MG63 (cell line): ENCODE data around the gene FAXDC2. TPM values are rescaled to one million over a fixed set of nuclear protein-coding genes. Genes with fewer than 3 reads are reported as not detected.
A peak's percentile ranks its signal among the peaks of the same experiment; 100 is the strongest.

Source experiments
- DNase-seq: peaks from one replicate; pipeline ENCODE4 v3.0.0-alpha.2; 2020
- H3K27me3 ChIP-seq: fragments of 250-450 bp; sonication (Bioruptor Pico); 2 replicates; pipeline ENCODE4 v1.5.1; 2020; ENCODE audit warnings: mild to moderate bottlenecking, moderate library complexity
- H3K36me3 ChIP-seq: fragments of 250-450 bp; sonication (Bioruptor Pico); 2 replicates; pipeline ENCODE4 v1.5.1; 2020; ENCODE audit warnings: mild to moderate bottlenecking, moderate library complexity
- H3K4me3 ChIP-seq: fragments of 250-450 bp; sonication (Bioruptor Pico); 2 replicates; pipeline ENCODE4 v1.5.1; 2020; ENCODE audit warnings: mild to moderate bottlenecking, moderate library complexity
- H3K9me3 ChIP-seq: fragments of 250-450 bp; sonication (Bioruptor Pico); 2 replicates; pipeline ENCODE4 v1.5.1; 2020; ENCODE audit warnings: mild to moderate bottlenecking, moderate library complexity
- total RNA-seq: library from RNA; depleted of rRNA; stranded (reverse); fragments of >200 nt; shearing (Covaris generic); gene quantifications from 2 replicates; pipeline ENCODE4 v1.2.3, GENCODE V29; 2014; ENCODE audit warnings: low replicate concordance

FAXDC2 gene
- total RNA-seq, 1 experiment from 2014 or later, result not detected

DNA sequence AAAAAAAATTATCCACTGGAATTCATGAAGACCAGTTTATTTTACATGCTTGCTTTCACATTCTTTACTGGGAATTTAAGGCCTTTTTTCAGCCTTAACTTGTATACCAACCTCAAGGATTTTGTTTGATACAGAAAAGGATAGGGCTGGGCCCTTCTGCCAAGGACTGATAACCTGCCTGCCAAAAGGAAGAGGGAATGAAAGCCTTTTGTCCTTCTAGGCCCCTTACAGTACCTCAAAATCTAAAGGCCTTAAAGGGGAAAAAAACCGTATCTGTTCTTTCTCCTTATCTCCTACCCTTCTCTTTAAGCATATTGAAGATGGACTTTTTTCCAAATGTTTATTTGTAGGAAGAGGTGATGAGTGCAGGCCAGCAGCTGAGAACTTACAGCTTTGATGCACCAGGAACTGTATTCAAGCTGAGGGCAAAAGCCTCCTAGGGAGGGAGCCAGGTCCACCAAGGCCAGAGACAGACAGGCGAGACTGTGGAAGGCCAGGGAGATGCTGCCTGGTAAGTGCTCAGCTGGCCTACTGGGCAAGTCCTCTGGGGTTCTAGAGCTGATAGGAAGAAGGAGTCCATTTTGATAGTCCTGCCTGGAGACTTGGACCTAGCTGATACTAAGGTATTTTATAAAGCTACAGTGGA is 31.8 kb downstream of the FAXDC2 start:
- no peaks in the 10 kb centered on the region for H3K9me3 ChIP-seq
- no peaks in the 10 kb centered on the region for H3K27me3 ChIP-seq
- DNase-seq, result no peak
- no peak overlapping the region for H3K4me3 ChIP-seq
- peaks cover 94% of the 10 kb centered on the region for H3K36me3 ChIP-seq

DNA sequence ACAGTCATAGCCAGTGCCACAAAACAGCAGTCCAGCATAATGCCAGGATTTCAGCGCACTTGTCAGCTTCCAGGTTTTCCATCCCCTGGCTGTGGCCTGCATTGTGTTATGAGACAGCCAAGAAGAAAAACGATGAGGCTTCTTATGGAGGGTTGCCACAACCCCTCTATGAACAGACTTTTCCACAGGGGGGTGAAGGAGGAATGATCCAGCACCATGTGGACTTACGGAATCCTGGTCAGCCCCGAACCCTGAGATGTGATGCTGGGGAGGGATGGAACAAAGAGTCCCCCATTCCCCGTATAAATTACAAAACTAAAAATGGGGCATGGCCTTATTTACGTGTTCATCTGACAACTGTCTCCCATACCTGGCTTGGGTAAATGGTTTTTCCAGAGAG is 32.6 kb downstream of the FAXDC2 start:
- H3K36me3 ChIP-seq, result peaks cover 97% of the 10 kb centered on the region
- no peak for DNase-seq
- no peak overlapping the region for H3K4me3 ChIP-seq
- H3K27me3 ChIP-seq, result no peaks in the 10 kb centered on the region
- H3K9me3 ChIP-seq, result no peaks in the 10 kb centered on the region

DNA sequence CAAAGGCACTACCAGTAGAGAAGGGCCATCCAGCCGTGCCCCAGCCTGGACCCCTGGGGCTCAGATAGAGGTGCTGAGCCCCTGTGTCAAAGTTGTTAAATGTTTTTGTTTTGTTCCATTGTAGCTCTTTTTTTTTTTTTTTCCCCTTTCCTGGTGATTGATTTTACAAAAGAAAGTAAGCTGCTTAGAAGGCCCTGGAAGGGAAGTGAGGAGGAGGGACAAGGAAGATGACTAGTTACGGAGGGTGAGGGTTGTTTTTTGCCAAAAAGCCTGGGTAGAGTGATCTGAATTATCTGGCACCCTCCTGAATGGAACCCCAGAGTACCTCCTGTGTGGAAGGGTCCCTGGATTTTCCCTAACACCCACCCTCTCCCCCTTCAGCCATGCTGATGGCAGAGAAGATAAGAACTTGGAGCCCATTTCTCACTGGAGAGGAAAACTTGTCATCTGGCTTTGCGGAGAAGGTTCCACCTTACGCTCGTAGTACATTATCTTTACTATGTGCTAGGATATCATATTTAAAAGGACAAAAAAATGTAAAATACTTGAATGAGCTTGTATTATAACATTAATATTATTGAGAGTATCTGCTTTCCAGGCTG is 33.4 kb downstream of the FAXDC2 start:
- no peaks in the 10 kb centered on the region for H3K9me3 ChIP-seq
- H3K27me3 ChIP-seq, result no peaks in the 10 kb centered on the region
- H3K4me3 ChIP-seq, result no peak overlapping the region
- DNase-seq, result no peak
- H3K36me3 ChIP-seq, result peaks cover 96% of the 10 kb centered on the region

DNA sequence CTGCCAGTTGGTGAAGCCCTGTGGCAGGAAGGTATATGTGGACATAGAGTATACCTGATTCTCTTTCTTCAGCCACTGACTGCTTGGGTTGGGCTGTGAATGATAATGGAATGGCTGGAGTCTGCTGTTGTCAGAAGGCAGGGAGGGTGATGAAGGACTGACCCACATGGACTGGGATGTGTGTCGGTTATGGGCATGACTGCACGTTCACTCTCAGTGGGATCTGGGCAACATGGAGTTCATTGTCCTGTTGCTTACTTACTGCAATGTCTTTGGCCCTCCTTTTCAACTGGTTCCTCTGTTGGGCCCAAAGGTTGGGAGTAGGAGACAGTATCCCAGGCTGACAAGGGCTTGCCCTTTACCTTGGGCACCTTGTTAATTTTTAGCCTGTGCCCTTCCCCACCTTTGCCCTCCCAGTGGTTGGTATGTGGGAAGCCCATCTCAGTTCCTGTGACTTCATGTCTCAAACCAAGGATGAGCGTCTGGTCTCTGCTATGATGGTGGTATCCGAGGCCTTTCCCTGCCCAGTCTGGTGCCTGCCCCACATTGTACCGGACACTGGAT is 34.6 kb downstream of the FAXDC2 start:
- Histone ChIP-seq H3K36me3 (peaks cover 96% of the 10 kb centered on the region), H3K4me3 (no peak overlapping the region), H3K9me3 (no peaks in the 10 kb centered on the region), H3K27me3 (no peaks in the 10 kb centered on the region)
- no peak for DNase-seq

DNA sequence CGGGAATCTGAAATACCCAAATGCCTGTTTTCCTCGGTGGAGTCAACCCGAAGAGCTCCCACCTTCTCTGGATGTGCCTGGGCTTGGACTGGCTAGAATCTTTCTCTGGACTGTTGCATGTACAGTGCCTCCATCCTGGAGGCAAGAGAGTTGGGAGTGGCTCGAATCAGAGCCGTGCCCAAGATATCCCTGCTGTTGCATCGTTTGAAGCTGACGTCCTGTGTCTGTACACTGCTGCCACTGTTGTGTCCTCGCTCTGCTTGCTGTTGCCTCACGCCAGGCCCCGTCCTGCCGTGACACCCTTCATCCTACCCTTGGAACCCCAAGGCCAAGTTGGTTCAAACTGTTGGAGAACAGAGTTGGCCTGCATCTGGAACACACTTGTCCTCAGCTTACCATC is 35.4 kb downstream of the FAXDC2 start:
- Histone ChIP-seq H3K4me3 (no peak overlapping the region), H3K27me3 (no peaks in the 10 kb centered on the region), H3K9me3 (no peaks in the 10 kb centered on the region), H3K36me3 (peaks cover 94% of the 10 kb centered on the region)
- no peak for DNase-seq

DNA sequence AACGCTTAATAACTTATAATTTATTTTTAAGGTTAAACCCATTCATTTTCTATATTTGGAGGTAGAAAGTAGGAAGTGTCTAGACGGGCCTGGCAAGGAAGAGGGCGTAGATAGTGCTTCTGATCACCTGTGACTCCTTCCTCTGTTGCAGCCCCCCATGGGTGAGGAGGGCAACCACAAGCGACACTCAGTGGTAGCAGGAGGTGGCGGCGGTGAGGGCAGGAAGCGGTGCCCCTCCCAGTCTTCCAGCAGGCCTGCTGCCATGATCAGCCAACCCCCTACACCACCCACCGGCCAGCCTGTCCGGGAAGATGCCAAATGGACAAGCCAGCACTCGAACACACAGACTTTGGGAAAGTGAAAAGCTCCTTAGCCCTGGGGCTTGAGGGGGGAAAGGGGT is 36.7 kb downstream of the FAXDC2 start:
- Histone ChIP-seq H3K4me3 (no peak overlapping the region), H3K27me3 (no peaks in the 10 kb centered on the region), H3K9me3 (no peaks in the 10 kb centered on the region), H3K36me3 (peaks cover 93% of the 10 kb centered on the region)
- no peak for DNase-seq

DNA sequence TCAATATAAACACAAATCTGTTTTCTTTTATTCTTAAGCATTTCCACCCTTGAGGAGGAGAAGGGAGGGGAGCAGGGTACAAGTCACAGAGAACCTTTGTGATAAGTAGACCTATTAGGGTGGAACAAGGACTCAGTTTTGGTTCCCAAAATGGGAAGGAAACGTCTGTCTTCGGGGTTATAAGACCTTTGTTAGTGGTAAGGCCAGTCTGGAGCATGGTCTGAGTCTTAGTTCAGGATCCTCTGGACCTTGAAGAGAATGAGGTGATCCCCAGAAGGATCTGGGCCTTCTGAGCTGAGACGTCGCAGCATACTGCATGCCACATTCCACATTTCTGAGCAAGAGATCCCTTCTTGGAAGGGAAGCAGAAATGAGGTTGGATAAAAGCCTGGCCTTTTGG is 37.2 kb downstream of the FAXDC2 start:
- Histone ChIP-seq H3K4me3 (no peak overlapping the region), H3K9me3 (no peaks in the 10 kb centered on the region), H3K36me3 (peaks cover 93% of the 10 kb centered on the region), H3K27me3 (no peaks in the 10 kb centered on the region)
- no peak for DNase-seq

DNA sequence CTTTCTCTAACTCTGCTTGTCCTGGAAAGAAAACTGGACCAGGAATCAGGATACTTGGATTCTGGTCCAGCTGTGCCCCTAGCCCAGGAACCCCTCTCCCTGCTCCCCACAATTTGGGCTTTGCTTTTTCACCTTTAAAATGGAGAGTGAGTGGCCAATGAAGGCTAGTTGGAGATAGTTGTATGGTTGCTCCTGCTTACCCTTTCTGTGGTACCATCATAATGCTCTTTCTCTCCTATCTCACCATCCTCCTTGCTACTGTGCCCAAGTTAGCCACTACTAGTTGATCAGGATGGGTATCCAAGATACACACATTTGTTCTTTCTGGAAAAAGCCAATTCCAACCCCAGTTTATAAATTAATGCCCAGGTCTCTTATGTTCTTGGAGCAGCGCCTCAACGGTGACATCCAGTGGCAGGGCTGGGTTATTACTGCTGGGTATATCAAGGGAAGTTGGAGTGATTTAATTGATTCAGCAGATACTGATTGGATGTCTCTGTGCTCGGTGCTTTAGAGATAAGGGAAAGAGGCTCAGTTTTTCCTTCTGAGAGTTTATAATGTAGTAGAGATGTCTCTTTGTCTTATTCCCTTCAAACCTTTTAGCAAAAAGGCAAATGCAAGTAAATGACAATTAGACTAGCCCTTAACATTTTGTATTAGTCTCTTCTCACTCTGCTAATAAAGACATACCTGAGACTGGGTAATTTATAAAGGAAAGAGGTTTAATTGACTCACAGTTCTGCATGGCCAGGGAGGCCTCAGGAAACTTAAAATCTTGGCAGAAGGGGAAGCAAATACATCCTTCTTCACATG is 38.5 kb downstream of the FAXDC2 start:
- Histone ChIP-seq H3K4me3 (no peak overlapping the region), H3K27me3 (no peaks in the 10 kb centered on the region), H3K36me3 (peaks cover 93% of the 10 kb centered on the region), H3K9me3 (no peaks in the 10 kb centered on the region)
- peak; percentile 60 for DNase-seq

DNA sequence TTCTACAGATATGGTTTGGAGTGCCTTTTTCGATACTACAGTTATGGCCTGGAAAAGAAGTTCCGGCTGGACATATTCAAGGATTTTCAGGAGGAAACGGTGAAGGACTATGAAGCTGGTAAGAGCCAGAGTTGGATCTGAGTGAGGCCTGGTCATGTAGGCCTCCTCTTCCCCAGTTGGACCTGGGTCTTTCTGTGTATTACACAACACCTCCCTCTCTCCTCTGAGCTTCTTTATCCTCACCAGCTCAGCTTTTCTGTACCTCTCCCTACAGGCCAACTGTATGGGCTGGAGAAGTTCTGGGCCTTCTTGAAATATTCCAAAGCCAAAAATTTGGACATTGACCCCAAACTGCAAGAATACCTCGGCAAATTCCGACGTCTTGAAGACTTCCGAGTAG is 39.2 kb downstream of the FAXDC2 start:
- no peak for DNase-seq
- H3K4me3 ChIP-seq, result no peak overlapping the region
- H3K9me3 ChIP-seq, result no peaks in the 10 kb centered on the region
- peaks cover 95% of the 10 kb centered on the region for H3K36me3 ChIP-seq
- no peaks in the 10 kb centered on the region for H3K27me3 ChIP-seq

DNA sequence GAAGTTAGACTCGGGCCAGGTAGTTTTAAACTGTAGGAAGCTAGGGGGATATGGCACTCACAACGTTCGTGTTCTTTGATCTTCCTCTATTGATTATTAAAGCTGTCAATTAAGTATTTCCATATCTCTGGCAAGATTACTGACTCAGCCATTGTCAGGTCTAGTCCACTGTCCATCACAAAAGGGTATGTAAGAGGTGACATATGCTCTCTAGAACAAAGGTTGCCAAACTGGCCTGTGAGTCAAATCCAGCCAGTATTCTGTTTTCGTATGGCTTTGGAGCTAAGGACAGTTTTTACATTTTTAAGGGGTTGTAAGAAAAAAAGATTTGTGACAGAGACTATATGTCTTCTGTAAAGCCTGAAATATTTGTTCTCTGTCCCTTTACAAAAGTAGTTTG is 44.2 kb downstream of the FAXDC2 start:
- H3K36me3 ChIP-seq, result peaks cover 96% of the 10 kb centered on the region
- H3K9me3 ChIP-seq, result no peaks in the 10 kb centered on the region
- H3K27me3 ChIP-seq, result no peaks in the 10 kb centered on the region
- DNase-seq, result no peak
- no peak overlapping the region for H3K4me3 ChIP-seq

DNA sequence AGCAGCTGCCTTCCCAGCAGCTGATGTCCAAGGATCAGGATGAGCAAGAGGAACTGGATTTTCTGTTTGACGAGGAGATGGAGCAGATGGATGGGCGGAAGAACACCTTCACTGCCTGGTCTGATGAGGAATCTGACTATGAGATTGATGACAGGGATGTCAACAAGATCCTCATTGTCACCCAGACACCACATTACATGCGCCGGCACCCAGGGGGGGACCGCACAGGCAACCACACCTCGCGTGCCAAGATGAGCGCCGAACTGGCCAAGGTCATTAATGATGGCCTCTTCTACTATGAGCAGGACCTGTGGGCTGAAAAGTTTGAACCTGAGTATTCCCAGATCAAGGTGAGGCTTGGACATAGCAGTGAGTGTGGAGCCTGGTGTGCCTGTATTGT is 48.4 kb downstream of the FAXDC2 start:
- Histone ChIP-seq H3K9me3 (no peaks in the 10 kb centered on the region), H3K36me3 (peaks cover 100% of the 10 kb centered on the region), H3K4me3 (no peak overlapping the region), H3K27me3 (no peaks in the 10 kb centered on the region)
- no peak for DNase-seq

DNA sequence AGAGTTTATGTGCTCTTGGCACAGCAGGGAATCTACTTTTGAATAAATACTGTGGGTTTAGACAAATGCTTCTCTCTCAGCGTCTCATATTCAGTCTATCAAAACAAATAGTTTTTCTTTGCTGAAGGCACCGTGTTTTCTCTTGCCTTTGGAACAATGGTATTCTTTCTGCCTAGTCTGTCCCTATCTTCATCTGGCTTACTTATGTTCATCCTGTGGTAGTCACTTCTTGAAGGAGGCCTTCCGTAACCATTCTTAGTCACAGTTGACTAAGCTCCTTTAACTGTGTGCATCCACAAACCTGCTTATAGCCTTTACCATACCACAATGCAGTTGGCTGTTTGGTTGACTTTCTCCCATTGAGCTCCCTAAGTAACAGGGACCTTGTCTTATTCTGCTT is 49.3 kb downstream of the FAXDC2 start:
- Histone ChIP-seq H3K36me3 (peaks cover 99% of the 10 kb centered on the region), H3K4me3 (no peak overlapping the region), H3K9me3 (no peaks in the 10 kb centered on the region), H3K27me3 (no peaks in the 10 kb centered on the region)
- no peak for DNase-seq

DNA sequence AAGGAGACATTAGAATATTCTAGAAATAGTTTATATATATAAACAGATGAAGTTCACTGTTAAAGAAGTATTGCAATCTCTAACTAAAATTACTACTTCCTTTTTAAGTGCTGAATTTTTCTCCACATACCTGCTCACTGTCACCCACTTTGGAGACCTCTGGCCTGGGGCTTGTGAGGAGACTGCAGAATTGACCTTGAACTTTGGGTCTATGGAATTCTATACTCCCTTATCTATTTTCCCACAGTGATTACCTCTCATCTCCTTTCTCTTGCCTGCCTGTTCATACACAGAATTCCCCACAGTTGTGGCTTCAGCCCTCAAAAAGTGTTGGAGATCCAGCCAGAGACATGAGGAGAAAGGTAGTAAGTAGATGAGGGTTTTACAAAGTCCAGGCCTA is 49.8 kb downstream of the FAXDC2 start:
- no peak for DNase-seq
- no peaks in the 10 kb centered on the region for H3K9me3 ChIP-seq
- peaks cover 94% of the 10 kb centered on the region for H3K36me3 ChIP-seq
- no peak overlapping the region for H3K4me3 ChIP-seq
- no peaks in the 10 kb centered on the region for H3K27me3 ChIP-seq

DNA sequence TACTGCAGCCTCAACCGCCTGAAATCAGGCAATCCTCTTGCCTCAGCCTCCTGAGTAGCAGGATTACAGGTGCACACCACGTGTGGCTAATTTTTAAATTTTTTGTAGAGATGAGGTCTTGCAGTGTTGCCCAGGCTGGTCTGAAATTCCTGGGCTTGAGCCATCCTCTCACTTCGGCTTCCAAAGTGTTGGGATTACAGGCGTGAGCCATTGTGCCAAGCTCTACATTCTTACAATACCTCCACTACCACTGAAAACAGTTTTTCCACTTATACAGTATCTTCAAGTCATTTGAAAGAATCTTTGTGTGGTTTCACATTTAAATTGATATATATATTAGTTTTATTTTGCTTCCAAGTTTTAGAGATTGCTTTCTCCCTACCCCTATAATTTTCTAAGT is 52.6 kb downstream of the FAXDC2 start:
- no peaks in the 10 kb centered on the region for H3K27me3 ChIP-seq
- H3K4me3 ChIP-seq, result no peak overlapping the region
- H3K9me3 ChIP-seq, result no peaks in the 10 kb centered on the region
- no peak for DNase-seq
- H3K36me3 ChIP-seq, result peaks cover 94% of the 10 kb centered on the region

DNA sequence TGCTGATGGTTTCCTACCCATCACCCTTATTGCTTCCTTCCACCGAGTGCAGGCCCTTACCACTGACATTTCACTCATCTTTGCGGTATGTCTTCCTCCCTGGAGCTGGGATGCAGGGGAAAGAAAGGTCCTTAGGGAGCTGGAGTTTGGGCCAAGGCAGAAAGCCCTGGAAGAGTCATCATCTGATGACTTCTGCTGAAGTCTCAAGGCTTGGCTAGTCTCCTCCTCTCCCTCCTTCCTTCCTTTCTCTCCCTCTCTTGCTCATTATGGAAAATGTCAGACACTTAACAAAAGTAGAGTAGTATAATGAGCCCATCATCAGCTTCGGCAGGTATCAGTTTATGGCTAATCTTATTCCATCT is 55.2 kb downstream of the FAXDC2 start:
- no peak for DNase-seq
- peaks cover 94% of the 10 kb centered on the region for H3K36me3 ChIP-seq
- H3K9me3 ChIP-seq, result no peaks in the 10 kb centered on the region
- no peak overlapping the region for H3K4me3 ChIP-seq
- H3K27me3 ChIP-seq, result no peaks in the 10 kb centered on the region

DNA sequence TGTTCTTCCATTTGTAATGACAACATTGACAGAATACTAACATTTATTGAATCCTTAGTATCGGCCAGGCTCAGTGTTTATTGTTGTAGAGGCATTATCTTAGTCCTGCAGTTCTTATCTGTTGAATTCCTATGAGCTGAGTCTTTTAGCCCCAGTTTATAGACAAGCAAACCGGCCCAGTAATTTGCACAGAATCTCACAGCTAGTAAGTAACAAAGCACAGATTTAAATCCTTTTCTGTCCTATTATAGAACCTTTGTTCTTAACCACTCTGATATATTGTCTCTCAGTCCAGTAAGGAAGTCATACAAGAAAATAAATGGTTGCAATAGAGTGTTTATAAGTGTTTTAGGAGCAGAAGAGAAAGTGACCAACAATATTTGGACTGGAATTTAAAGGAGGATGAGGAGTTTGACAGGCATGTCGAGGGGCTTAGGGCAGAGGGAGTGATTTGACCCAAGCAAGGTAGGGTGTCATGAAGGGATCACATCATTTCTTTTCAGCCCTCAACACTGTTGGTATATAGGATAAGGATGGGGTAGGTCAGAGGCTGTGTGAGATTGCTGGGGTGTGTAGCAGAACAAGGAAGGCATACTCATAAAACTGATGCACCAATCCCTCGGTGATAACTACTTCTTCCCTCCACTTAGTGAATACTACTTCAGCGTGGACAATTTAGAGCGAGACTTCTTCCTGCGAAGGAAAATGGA is 55.7 kb downstream of the FAXDC2 start:
- Histone ChIP-seq H3K36me3 (peaks cover 94% of the 10 kb centered on the region), H3K27me3 (no peaks in the 10 kb centered on the region), H3K9me3 (no peaks in the 10 kb centered on the region), H3K4me3 (no peak overlapping the region)
- no peak for DNase-seq
